Lung (tissue), 12 donors: ENCODE data around the gene VASH2. TPM values are rescaled to one million over a fixed set of nuclear protein-coding genes. Genes with fewer than 3 reads are reported as not detected.

Source experiments
- ATAC-seq: fragments of 200-7000 bp; cut with Tn5 transposase; one replicate; pipeline ENCODE4 v1.9.1; 2020; ENCODE audit warnings: moderate number of reproducible peaks; ENCODE audit not compliant: insufficient read depth, low FRiP score
- DNase-seq, 3 donors: peaks; one replicate each; pipeline ENCODE4 v3.0.0-alpha.2; 2013 to 2017
- H3K27ac ChIP-seq, 2 donors: one replicate each; pipeline ENCODE4 v1.5.1; 2013; ENCODE audit warnings: mild to moderate bottlenecking in 2 of 2, moderate library complexity in 2 of 2, control low read depth in 1 of 2, inconsistent platforms in 1 of 2, low read depth in 1 of 2, low read length in 1 of 2
- H3K27me3 ChIP-seq, 3 donors: one replicate each; pipeline ENCODE4 v1.5.1; 2013; ENCODE audit warnings: low read length in 2 of 3; ENCODE audit not compliant: control insufficient read depth in 3 of 3, insufficient read depth in 3 of 3
- H3K36me3 ChIP-seq, 4 donors: one replicate each; pipeline ENCODE4 v1.5.1; 2013; ENCODE audit warnings: low read length in 4 of 4, mild to moderate bottlenecking in 1 of 4, moderate library complexity in 1 of 4; ENCODE audit not compliant: control insufficient read depth in 4 of 4, insufficient read depth in 4 of 4
- H3K4me1 ChIP-seq, 5 donors: one replicate each; pipeline ENCODE4 v1.5.1; 2013; ENCODE audit warnings: low read length in 5 of 5, mild to moderate bottlenecking in 2 of 5, moderate library complexity in 1 of 5; ENCODE audit not compliant: control insufficient read depth in 5 of 5, insufficient read depth in 5 of 5
- H3K4me3 ChIP-seq: one replicate; pipeline ENCODE4 v1.5.1; 2013; ENCODE audit warnings: mild to moderate bottlenecking, control low read depth, moderate library complexity
- H3K9ac ChIP-seq, 2 donors: one replicate each; pipeline ENCODE4 v1.5.1; 2013; ENCODE audit warnings: low read length in 2 of 2, control low read depth in 1 of 2; ENCODE audit not compliant: insufficient read depth in 1 of 2
- H3K9me3 ChIP-seq, 4 donors: one replicate each; pipeline ENCODE4 v1.5.1; 2013; ENCODE audit warnings: low read length in 3 of 4, mild to moderate bottlenecking in 1 of 4, moderate library complexity in 1 of 4; ENCODE audit not compliant: control insufficient read depth in 4 of 4, insufficient read depth in 3 of 4
- WGBS, 2 donors: extraction: QIAGEN DNeasy Blood & Tissue Kit; methylation state at CpG; one replicate each; pipeline ENCODE4 v1.1.7; 2013; 5-methylcytosine and 5-hydroxymethylcytosine counted together
- polyA plus RNA-seq, 2 donors: library from polyadenylated mRNA; stranded (reverse); fragments of 200-250 nt; gene quantifications; one replicate each; pipeline ENCODE4 v1.2.1, GENCODE V29; 2013
- total RNA-seq, 2 donors: library from RNA; depleted of rRNA in 1 of 2; stranded (reverse); fragments of >200 nt in 1 of 2; gene quantifications; one replicate each; pipeline ENCODE4 v1.2.1, GENCODE V29; 2014 to 2021
- TF ChIP-seq, protein P1 (sequence below): IDR thresholded peaks from 2 replicates; pipeline ENCODE4 v1.5.1; 2012; ENCODE audit warnings: mild to moderate bottlenecking; ENCODE audit errors: control extremely low read depth, extremely low read depth
- donor health status: control.
- donor health status: control.
- donor health status: Bipolar disorder and iron deficiency.
- donor health status: healthy.
- donor health status: DM: yes; HTN: yes; CAD: no.

Gene VASH2
- total and polyA plus RNA-seq, 4 donors: 0.26 to 11.0 (median 1.1) TPM

- Histone ChIP-seq H3K4me3 (no peak overlapping the region), H3K36me3 (no peaks in the 10 kb centered on the region), H3K9me3 (peaks cover 0 to 4% (median 0%) of the 10 kb centered on the region in 4 donors), H3K27ac (no peak overlapping the region), H3K27me3 (peaks cover 0 to 7% (median 4%) of the 10 kb centered on the region in 3 donors), H3K4me1 (no peaks in the 10 kb centered on the region), H3K9ac (no peak overlapping the region)
- TF ChIP-seq, protein P1, sequence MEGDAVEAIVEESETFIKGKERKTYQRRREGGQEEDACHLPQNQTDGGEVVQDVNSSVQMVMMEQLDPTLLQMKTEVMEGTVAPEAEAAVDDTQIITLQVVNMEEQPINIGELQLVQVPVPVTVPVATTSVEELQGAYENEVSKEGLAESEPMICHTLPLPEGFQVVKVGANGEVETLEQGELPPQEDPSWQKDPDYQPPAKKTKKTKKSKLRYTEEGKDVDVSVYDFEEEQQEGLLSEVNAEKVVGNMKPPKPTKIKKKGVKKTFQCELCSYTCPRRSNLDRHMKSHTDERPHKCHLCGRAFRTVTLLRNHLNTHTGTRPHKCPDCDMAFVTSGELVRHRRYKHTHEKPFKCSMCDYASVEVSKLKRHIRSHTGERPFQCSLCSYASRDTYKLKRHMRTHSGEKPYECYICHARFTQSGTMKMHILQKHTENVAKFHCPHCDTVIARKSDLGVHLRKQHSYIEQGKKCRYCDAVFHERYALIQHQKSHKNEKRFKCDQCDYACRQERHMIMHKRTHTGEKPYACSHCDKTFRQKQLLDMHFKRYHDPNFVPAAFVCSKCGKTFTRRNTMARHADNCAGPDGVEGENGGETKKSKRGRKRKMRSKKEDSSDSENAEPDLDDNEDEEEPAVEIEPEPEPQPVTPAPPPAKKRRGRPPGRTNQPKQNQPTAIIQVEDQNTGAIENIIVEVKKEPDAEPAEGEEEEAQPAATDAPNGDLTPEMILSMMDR: no peak
- DNase-seq: no peak
- WGBS, 2 donors: 90 to 95% methylated on average over 2 of the region's 2 CpGs
- no peak for ATAC-seq
These were observed 85.2 kb downstream of the VASH2 start for GRCh38 chr1:213035573-213035972.

Other genes starting within 250 kb of the VASH2 start
- 10 to 100 TPM; 27.5 to 48.8 TPM for gene NSL1, start 158.8 kb upstream of the VASH2 start, total RNA-seq
- 10 to 100 TPM in 1 of 2 donors, 1 to 10 TPM in 1; 9.2 to 26.5 TPM for gene NSL1, start 158.8 kb upstream of the VASH2 start, polyA plus RNA-seq
- gene TATDN3, start 158.6 kb upstream of the VASH2 start, total RNA-seq: 10 to 100 TPM; 15.1 to 17.8 TPM
- gene TATDN3, start 158.6 kb upstream of the VASH2 start, polyA plus RNA-seq: 10 to 100 TPM; 11.2 to 12.4 TPM
- gene SPATA45, start 102.9 kb upstream of the VASH2 start, total RNA-seq: not detected
- gene SPATA45, start 102.9 kb upstream of the VASH2 start, polyA plus RNA-seq: not detected
- gene FLVCR1, start 92.3 kb upstream of the VASH2 start, total RNA-seq: 10 to 100 TPM in 1 of 2 donors, 1 to 10 TPM in 1; 8.6 to 17.4 TPM
- 1 to 10 TPM; 4.5 to 4.6 TPM for gene FLVCR1, start 92.3 kb upstream of the VASH2 start, polyA plus RNA-seq
- 10 to 100 TPM; 35.4 to 53.7 TPM for gene ANGEL2, start 65.3 kb downstream of the VASH2 start, total RNA-seq
- gene ANGEL2, start 65.3 kb downstream of the VASH2 start, polyA plus RNA-seq: 10 to 100 TPM; 13.7 to 22.5 TPM
- 10 to 100 TPM; 14.7 to 41.6 TPM for gene RPS6KC1, start 100.7 kb downstream of the VASH2 start, total RNA-seq
- gene RPS6KC1, start 100.7 kb downstream of the VASH2 start, polyA plus RNA-seq: 1 to 10 TPM; 2.9 to 7.6 TPM